A673 (cell line): ENCODE measurements around the gene CAVIN1.

Experiments
- CTCF ChIP-seq: fragments of 300-800, 200-600 bp; sonication (generic); conservative IDR thresholded peaks from 2 replicates; pipeline ENCODE4 v1.5.1; 2017; ENCODE audit warnings: low read depth, mild to moderate bottlenecking, antibody characterized with exemption, low read length, moderate library complexity, mixed read lengths
- EZH2 ChIP-seq: fragments of 200-600 bp; sonication (generic); IDR thresholded peaks from 2 replicates; pipeline ENCODE4 v1.6.1; 2017; ENCODE audit warnings: borderline replicate concordance, low read depth, mild to moderate bottlenecking, mixed read lengths, antibody characterized with exemption, low read length; ENCODE audit not compliant: poor library complexity, severe bottlenecking

- no peak for TF ChIP-seq CTCF
- no peak for TF ChIP-seq EZH2
Measured at GRCh38 chr17:42387661-42388380, 35.2 kb downstream of the CAVIN1 start.
